Activated CD8-positive, alpha-beta T cell treated with anti-CD3 and anti-CD28 coated beads, Interleukin-2, amount 10 ng/mL, durations not matched to agents 7 days and 5 days (primary cell): ENCODE results near the gene PIEZO1. TPM values are rescaled to one million over a fixed set of nuclear protein-coding genes. Genes with fewer than 3 reads are reported as not detected.

Experiments used
- ATAC-seq: fragments of 150-1000 bp; cut with Tn5 transposase; one replicate; pipeline ENCODE4 v1.10.0; 2021; ENCODE audit warnings: moderate library complexity
- CTCF ChIA-PET: fragments of 350-600 bp; sonication (Branson Sonifier 250); formaldehyde crosslinking; loops from one replicate; lab custom pipeline; 2021; ENCODE audit warnings: antibody characterized with exemption; lab: Charles Lee
- POLR2A ChIA-PET: fragments of 350-600 bp; sonication (Branson Sonifier 250); formaldehyde crosslinking; loops from one replicate; lab custom pipeline; 2021; ENCODE audit warnings: antibody characterized with exemption; lab: Charles Lee
- DNase-seq: peaks from one replicate; pipeline ENCODE4 v3.0.0-alpha.2; 2020
- H3K27ac Mint-ChIP-seq: one replicate; pipeline ENCODE4 v1.8.0; 2021; ENCODE audit warnings: mild to moderate bottlenecking, mixed read lengths
- H3K27me3 Mint-ChIP-seq: one replicate; pipeline ENCODE4 v1.8.0; 2021; ENCODE audit warnings: low read depth, mixed read lengths
- H3K36me3 Mint-ChIP-seq: one replicate; pipeline ENCODE4 v1.8.0; 2021; ENCODE audit warnings: low read depth, mixed read lengths
- H3K4me1 Mint-ChIP-seq: one replicate; pipeline ENCODE4 v1.8.0; 2021; ENCODE audit warnings: low read depth, mixed read lengths
- H3K4me3 Mint-ChIP-seq: one replicate; pipeline ENCODE4 v1.8.0; 2021; ENCODE audit warnings: mild to moderate bottlenecking, mixed read lengths
- H3K9me3 Mint-ChIP-seq: one replicate; pipeline ENCODE4 v1.8.0; 2022; ENCODE audit warnings: mixed read lengths; ENCODE audit not compliant: insufficient read depth
- total RNA-seq, 2 experiments: library from RNA; stranded (reverse); gene quantifications; one replicate each; pipeline ENCODE4 v1.2.3, GENCODE V29; 2021

Gene PIEZO1
- total RNA-seq, 2 experiments from 2014 or later: 226 to 230 TPM

DNA sequence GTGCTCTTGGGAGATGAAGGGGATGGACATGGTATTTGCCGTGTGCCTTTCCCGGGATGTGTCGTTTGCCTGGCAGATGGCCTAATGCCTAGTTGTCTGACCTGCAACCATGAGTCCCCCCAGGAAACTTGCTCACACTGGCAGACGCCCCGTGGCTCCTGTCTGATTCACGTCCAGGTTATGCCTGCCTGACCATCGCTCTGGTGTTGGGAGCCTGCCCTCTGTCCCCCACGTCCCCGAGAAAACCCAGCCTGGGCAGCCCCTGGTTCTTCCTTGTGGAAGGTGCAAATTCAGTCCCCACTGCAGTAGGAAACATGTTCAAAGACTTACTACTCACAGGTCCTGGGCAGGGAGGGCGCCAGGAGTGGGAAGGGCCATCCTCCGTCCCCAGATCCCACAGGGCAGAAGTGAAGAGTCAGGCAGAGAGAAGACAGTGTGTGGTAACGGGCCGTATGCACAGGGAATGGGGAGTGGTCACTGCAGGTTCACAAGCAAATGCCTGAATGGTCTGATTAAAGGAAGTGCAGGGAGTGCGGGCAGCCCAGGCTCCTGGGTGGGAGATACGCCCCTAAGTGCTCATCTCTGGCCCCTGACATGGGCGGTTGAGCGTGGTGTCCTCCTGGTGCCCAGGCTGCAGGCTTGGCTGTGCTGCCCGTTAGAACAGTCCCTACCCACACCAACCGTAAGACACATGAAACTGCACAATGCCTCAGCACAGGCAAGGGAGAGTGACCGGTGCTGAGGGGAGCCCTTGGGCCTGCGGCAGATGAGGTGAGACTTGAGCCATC lies 94.5 kb downstream of the PIEZO1 start:
- Mint-ChIP-seq H3K9me3 (no peaks in the 10 kb centered on the region), H3K4me3 (peak overlapping the region; percentile 34), H3K27me3 (no peaks in the 10 kb centered on the region), H3K27ac (peak overlapping the region; percentile 92), H3K4me1 (peaks cover 60% of the 10 kb centered on the region), H3K36me3 (no peaks in the 10 kb centered on the region)
- POLR2A ChIA-PET: interaction anchor here (0.6 to 2.3 kb wide), 2 partner anchors 11 to 238 kb away, joined by 3 to 15 read pairs; partner anchors contain the start of gene ZFPM1
- CTCF ChIA-PET: no interaction called here
- ATAC-seq (no peak), DNase-seq (no peak)

- H3K4me3 Mint-ChIP-seq: no peak overlapping the region
- ATAC-seq: no peak
- H3K36me3 Mint-ChIP-seq: peaks cover 5% of the 10 kb centered on the region
- H3K4me1 Mint-ChIP-seq: peaks cover 73% of the 10 kb centered on the region
- no peak overlapping the region for H3K27ac Mint-ChIP-seq
- ChIA-PET POLR2A (interaction anchor here (4.2 kb wide), 1 partner anchor 14 kb away, joined by 38 read pairs; no protein-coding TSS in a partner anchor), CTCF (interaction anchor here (1.5 to 1.6 kb wide), 2 partner anchors 12 to 118 kb away, joined by 4 read pairs; partner anchors contain the start of gene ZC3H18)
- no peaks in the 10 kb centered on the region for H3K9me3 Mint-ChIP-seq
- H3K27me3 Mint-ChIP-seq: no peaks in the 10 kb centered on the region
- no peak for DNase-seq
Observed at GRCh38 chr16:88688013-88688778, 96.8 kb downstream of the PIEZO1 start.

DNA sequence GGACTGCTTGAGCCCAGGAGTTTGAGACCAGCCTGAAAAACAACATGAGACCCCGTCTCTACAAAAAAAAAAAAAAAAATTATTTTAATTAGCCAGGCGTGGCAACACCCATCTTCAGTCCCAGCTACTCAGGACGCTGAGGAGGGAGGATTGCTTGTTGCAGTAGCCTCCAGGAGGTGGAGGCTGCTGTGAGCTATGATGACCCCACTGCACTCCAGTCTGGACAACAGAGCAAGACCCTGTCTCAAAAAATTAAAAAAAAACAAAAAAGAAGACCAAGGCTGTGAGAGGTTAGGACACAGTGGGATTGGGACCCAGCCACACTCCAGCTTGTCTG lies 97.4 kb downstream of the PIEZO1 start:
- Mint-ChIP-seq H3K4me1 (peaks cover 70% of the 10 kb centered on the region), H3K27ac (no peak overlapping the region), H3K9me3 (no peaks in the 10 kb centered on the region), H3K36me3 (peaks cover 5% of the 10 kb centered on the region), H3K4me3 (no peak overlapping the region), H3K27me3 (no peaks in the 10 kb centered on the region)
- POLR2A ChIA-PET: interaction anchor here (4.2 kb wide), 1 partner anchor 15 kb away, joined by 38 read pairs; no protein-coding TSS in a partner anchor
- CTCF ChIA-PET: interaction anchor here (1.1 to 1.6 kb wide), 4 partner anchors 13 to 117 kb away, joined by 3 to 5 read pairs (median 4); partner anchors contain the start of gene ZC3H18
- ATAC-seq (no peak), DNase-seq (no peak)

GRCh38 chr16:88687254-88687576 lies 97.8 kb downstream of the PIEZO1 start:
- H3K4me3 Mint-ChIP-seq: peak overlapping the region; percentile 79
- ChIA-PET CTCF (interaction anchor here (1.1 to 1.6 kb wide), 4 partner anchors 13 to 117 kb away, joined by 3 to 5 read pairs (median 4); partner anchors contain the start of gene ZC3H18), POLR2A (interaction anchor here (0.9 to 4.2 kb wide), 2 partner anchors 13 to 15 kb away, joined by 3 to 38 read pairs; no protein-coding TSS in a partner anchor)
- no peak for ATAC-seq
- no peak for DNase-seq
- H3K4me1 Mint-ChIP-seq: peaks cover 69% of the 10 kb centered on the region
- peaks cover 9% of the 10 kb centered on the region for H3K36me3 Mint-ChIP-seq
- H3K27ac Mint-ChIP-seq: no peak overlapping the region
- H3K9me3 Mint-ChIP-seq: no peaks in the 10 kb centered on the region
- H3K27me3 Mint-ChIP-seq: no peaks in the 10 kb centered on the region

GRCh38 chr16:88686439-88687253 lies 98.4 kb downstream of the PIEZO1 start, which contains the start of gene SNAI3:
Gene SNAI3, minus strand, starts transcription at chr16:88686507. Its CDS starts 101 bp downstream, at chr16:88686406.
- DNase-seq (peak; percentile 91), ATAC-seq (peak; percentile 88)
- peaks cover 11% of the 10 kb centered on the region for H3K36me3 Mint-ChIP-seq
- H3K27ac Mint-ChIP-seq: peak within 1 kb of the TSS; percentile 68
- ChIA-PET CTCF (interaction anchor here (1.1 to 2.2 kb wide), 5 partner anchors 14 to 116 kb away, joined by 3 to 28 read pairs (median 4); partner anchors contain the start of gene ZC3H18), POLR2A (interaction anchor here (0.9 to 4.2 kb wide), 2 partner anchors 12 to 16 kb away, joined by 3 to 38 read pairs; no protein-coding TSS in a partner anchor)
- no peaks in the 10 kb centered on the region for H3K9me3 Mint-ChIP-seq
- H3K4me3 Mint-ChIP-seq: peak within 1 kb of the TSS; percentile 79
- peaks cover 69% of the 10 kb centered on the region for H3K4me1 Mint-ChIP-seq
- no peaks in the 10 kb centered on the region for H3K27me3 Mint-ChIP-seq

DNA sequence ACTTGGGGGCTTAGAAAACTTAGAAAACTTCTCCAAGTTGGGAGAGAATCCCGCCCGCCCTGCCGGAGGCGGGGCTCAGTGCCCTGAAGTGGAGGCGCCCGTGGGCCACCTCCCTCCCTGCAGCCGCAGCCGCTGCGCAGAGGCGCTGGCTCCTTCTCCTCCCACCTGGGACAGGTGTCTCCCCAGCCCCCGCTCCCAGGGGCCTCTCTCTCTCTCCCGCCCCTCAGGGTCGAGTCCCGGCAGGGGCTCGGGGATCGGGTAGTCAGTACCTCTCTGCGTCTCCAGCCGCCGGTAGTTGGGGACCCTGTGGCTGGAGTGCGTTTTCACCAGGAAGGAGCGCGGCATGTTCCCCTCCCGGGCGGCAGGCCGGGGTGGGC lies 99.0 kb downstream of the PIEZO1 start:
- ATAC-seq: peak; percentile 52
- peak; percentile 60 for DNase-seq
- H3K27ac Mint-ChIP-seq: no peak overlapping the region
- H3K4me1 Mint-ChIP-seq: peaks cover 69% of the 10 kb centered on the region
- CTCF ChIA-PET: interaction anchor here (2.2 kb wide), 1 partner anchor 15 kb away, joined by 28 read pairs; no protein-coding TSS in a partner anchor
- POLR2A ChIA-PET: interaction anchor here (4.2 kb wide), 1 partner anchor 16 kb away, joined by 38 read pairs; no protein-coding TSS in a partner anchor
- H3K4me3 Mint-ChIP-seq: peak overlapping the region; percentile 79
- no peaks in the 10 kb centered on the region for H3K27me3 Mint-ChIP-seq
- H3K9me3 Mint-ChIP-seq: no peaks in the 10 kb centered on the region
- H3K36me3 Mint-ChIP-seq: peaks cover 16% of the 10 kb centered on the region

DNA sequence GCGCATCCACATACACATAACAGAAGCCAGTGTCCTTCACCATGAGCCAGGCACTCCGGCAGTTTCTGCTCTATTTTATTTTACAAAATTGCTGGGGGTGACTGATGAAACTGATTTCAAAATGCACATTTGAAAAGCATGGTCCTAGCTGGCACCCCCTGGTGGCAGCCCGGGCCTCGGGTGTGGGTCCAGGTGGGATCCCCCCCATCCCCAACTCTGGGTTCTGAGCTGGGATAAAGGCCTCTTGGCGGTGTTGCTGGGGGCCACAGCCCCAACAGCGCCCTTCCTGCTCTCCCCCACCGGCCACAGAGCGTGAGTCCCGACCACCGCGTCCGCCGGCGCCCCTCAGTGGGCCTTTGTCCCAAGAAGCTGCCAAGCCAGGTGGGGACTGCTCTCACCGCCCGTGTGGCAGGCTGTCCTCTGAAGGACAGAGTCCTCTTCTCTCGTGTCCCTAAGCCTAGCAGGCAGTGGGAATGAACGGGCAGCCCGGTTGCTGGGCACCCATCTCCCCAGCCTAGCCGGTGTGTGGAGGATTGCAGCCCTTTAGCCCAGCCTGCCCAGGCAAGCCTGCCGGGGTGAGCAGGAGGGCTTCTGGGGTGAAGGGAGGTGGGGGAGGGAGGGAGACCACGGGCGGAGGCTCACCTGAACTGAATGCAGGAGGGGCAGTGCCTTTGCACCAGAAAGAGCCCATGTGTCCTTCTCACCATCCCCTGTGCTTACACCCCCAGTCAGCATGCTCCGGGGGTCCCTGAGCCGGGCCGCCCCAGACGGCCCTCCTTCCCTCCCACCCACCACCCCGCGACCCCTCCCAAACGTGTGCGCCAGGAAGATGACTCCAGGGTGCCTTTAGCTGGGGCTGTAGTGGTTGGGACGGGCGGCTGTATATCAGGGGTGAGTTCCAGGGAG lies 99.6 kb downstream of the PIEZO1 start:
- POLR2A ChIA-PET: interaction anchor here (4.2 kb wide), 1 partner anchor 17 kb away, joined by 38 read pairs; no protein-coding TSS in a partner anchor
- H3K27me3 Mint-ChIP-seq: no peaks in the 10 kb centered on the region
- peak overlapping the region; percentile 68 for H3K27ac Mint-ChIP-seq

DNA sequence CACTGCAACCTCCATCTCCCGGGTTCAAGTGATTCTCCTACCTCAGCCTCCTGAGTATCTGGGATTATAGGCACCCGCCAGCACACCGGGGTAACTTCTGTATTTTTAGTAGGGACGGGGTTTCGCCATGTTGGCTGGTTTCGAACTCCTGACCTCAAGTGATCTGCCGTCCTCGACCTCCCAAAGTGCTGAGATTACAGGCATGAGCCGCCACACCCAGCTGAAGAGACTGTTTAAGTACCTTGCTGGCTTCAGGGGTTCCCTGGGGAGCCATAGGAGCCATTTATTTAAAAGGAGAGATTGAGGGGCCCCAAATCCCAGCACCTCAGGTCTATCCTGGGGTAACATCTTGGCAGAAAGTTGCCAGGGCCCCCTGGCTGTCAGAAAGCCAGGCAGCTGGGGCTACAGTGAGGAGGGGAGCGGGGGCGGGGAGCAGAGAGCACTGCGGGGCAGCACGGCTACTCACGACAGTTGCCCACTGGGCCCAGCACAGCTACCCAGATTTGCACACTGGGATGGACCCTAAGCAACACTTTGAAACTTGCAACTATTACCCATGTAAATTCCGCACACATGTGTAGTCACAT lies 100.4 kb downstream of the PIEZO1 start:
- Mint-ChIP-seq H3K9me3 (no peaks in the 10 kb centered on the region), H3K27ac (peak overlapping the region; percentile 68), H3K4me1 (peaks cover 66% of the 10 kb centered on the region), H3K4me3 (peak overlapping the region; percentile 79), H3K27me3 (no peaks in the 10 kb centered on the region), H3K36me3 (peaks cover 22% of the 10 kb centered on the region)
- ChIA-PET POLR2A (interaction anchor here (4.2 kb wide), 1 partner anchor 18 kb away, joined by 38 read pairs; no protein-coding TSS in a partner anchor), CTCF (interaction anchor here (0.8 to 2.2 kb wide), 9 partner anchors 10 to 102 kb away, joined by 3 to 28 read pairs (median 4); no protein-coding TSS in a partner anchor)
- ATAC-seq (no peak), DNase-seq (no peak)

More for the DNA sequence above, 99.6 kb downstream of the PIEZO1 start:
- ATAC-seq (peak; percentile 17), DNase-seq (peak; percentile 72)
- H3K36me3 Mint-ChIP-seq: peaks cover 19% of the 10 kb centered on the region
- H3K9me3 Mint-ChIP-seq: no peaks in the 10 kb centered on the region
- H3K4me1 Mint-ChIP-seq: peaks cover 69% of the 10 kb centered on the region
- peak overlapping the region; percentile 79 for H3K4me3 Mint-ChIP-seq
- CTCF ChIA-PET: interaction anchor here (0.7 to 2.2 kb wide), 10 partner anchors 11 to 125 kb away, joined by 3 to 28 read pairs (median 5); partner anchors contain the start of gene ZC3H18

- peak; percentile 50 for ATAC-seq
- CTCF ChIA-PET: interaction anchor here (0.7 to 1.9 kb wide), 7 partner anchors 12 to 61 kb away, joined by 3 to 8 read pairs (median 5); partner anchors contain the start of gene MVD
- POLR2A ChIA-PET: interaction anchor here (1.0 to 2.0 kb wide), 4 partner anchors 19 to 23 kb away, joined by 3 to 7 read pairs (median 4); no protein-coding TSS in a partner anchor
- Mint-ChIP-seq H3K27ac (peak overlapping the region; percentile 96), H3K9me3 (no peaks in the 10 kb centered on the region), H3K4me3 (peak overlapping the region; percentile 68), H3K36me3 (peaks cover 26% of the 10 kb centered on the region), H3K27me3 (no peaks in the 10 kb centered on the region), H3K4me1 (peaks cover 50% of the 10 kb centered on the region)
- DNase-seq: peak; percentile 80
Observed at GRCh38 chr16:88681709-88682451, 103.1 kb downstream of the PIEZO1 start.
